Measurements from ENCODE around the gene DMXL1.

DMXL1 gene

GRCh38 chr5:119269061-119269944 is 198.4 kb downstream of the DMXL1 start (continued):
- TF ChIP-seq, protein P1, sequence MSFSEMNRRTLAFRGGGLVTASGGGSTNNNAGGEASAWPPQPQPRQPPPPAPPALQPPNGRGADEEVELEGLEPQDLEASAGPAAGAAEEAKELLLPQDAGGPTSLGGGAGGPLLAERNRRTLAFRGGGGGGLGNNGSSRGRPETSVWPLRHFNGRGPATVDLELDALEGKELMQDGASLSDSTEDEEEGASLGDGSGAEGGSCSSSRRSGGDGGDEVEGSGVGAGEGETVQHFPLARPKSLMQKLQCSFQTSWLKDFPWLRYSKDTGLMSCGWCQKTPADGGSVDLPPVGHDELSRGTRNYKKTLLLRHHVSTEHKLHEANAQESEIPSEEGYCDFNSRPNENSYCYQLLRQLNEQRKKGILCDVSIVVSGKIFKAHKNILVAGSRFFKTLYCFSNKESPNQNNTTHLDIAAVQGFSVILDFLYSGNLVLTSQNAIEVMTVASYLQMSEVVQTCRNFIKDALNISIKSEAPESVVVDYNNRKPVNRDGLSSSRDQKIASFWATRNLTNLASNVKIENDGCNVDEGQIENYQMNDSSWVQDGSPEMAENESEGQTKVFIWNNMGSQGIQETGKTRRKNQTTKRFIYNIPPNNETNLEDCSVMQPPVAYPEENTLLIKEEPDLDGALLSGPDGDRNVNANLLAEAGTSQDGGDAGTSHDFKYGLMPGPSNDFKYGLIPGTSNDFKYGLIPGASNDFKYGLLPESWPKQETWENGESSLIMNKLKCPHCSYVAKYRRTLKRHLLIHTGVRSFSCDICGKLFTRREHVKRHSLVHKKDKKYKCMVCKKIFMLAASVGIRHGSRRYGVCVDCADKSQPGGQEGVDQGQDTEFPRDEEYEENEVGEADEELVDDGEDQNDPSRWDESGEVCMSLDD (tag by site-specific recombination; IDR thresholded peaks at IDR 0.05), result peak; percentile 35; the same call in 1 of the 2 replicates
- TF ChIP-seq ZFHX2 (tag by site-specific recombination; conservative IDR thresholded peaks at IDR 0.05), result no peak
- TF ChIP-seq SCRT2 (tag by site-specific recombination; IDR thresholded peaks at IDR 0.05), result peak; percentile 99
- TF ChIP-seq, protein P2, sequence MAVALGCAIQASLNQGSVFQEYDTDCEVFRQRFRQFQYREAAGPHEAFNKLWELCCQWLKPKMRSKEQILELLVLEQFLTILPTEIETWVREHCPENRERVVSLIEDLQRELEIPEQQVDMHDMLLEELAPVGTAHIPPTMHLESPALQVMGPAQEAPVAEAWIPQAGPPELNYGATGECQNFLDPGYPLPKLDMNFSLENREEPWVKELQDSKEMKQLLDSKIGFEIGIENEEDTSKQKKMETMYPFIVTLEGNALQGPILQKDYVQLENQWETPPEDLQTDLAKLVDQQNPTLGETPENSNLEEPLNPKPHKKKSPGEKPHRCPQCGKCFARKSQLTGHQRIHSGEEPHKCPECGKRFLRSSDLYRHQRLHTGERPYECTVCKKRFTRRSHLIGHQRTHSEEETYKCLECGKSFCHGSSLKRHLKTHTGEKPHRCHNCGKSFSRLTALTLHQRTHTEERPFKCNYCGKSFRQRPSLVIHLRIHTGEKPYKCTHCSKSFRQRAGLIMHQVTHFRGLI (tag by site-specific recombination; IDR thresholded peaks at IDR 0.05), result 0 out of 2 replicates have a peak, but pooled peaks have one; percentile 3
- TF ChIP-seq ZNF37A (tag by site-specific recombination; IDR thresholded peaks at IDR 0.05), result no peak
- TF ChIP-seq ZNF133 (tag by site-specific recombination; IDR thresholded peaks at IDR 0.05), result no peak
- TF ChIP-seq ZNF792 (tag by site-specific recombination; IDR thresholded peaks at IDR 0.05), result no peak
- no peak for TF ChIP-seq ZNF423 (tag by site-specific recombination; IDR thresholded peaks at IDR 0.05)
- no peak for TF ChIP-seq ZNF324 (tag by site-specific recombination; IDR thresholded peaks at IDR 0.05)
- no peak for TF ChIP-seq ZNF211 (tag by site-specific recombination; IDR thresholded peaks at IDR 0.05; ENCODE audit: low read depth)
- TF ChIP-seq ZNF837 (tag by site-specific recombination; IDR thresholded peaks at IDR 0.05), result no peak
- no peak for TF ChIP-seq ZNF510 (tag by site-specific recombination; IDR thresholded peaks at IDR 0.05; ENCODE audit: insufficient replicate concordance)
- TF ChIP-seq ZNF660 (tag by site-specific recombination; IDR thresholded peaks at IDR 0.05), result 0 out of 2 replicates have a peak, but pooled peaks have one; percentile 9
- TF ChIP-seq, protein P3, sequence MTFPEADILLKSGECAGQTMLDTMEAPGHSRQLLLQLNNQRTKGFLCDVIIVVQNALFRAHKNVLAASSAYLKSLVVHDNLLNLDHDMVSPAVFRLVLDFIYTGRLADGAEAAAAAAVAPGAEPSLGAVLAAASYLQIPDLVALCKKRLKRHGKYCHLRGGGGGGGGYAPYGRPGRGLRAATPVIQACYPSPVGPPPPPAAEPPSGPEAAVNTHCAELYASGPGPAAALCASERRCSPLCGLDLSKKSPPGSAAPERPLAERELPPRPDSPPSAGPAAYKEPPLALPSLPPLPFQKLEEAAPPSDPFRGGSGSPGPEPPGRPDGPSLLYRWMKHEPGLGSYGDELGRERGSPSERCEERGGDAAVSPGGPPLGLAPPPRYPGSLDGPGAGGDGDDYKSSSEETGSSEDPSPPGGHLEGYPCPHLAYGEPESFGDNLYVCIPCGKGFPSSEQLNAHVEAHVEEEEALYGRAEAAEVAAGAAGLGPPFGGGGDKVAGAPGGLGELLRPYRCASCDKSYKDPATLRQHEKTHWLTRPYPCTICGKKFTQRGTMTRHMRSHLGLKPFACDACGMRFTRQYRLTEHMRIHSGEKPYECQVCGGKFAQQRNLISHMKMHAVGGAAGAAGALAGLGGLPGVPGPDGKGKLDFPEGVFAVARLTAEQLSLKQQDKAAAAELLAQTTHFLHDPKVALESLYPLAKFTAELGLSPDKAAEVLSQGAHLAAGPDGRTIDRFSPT (tag by site-specific recombination; IDR thresholded peaks at IDR 0.05), result 0 out of 2 replicates have a peak, but pooled peaks have one; percentile 17
- TF ChIP-seq PATZ1 (tag by site-specific recombination; IDR thresholded peaks at IDR 0.05), result no peak
- no peak for TF ChIP-seq ZNF112 (tag by site-specific recombination; IDR thresholded peaks at IDR 0.05)
- peak; percentile 30; the same call in 1 of the 2 replicates for TF ChIP-seq PRDM1 (tag by site-specific recombination; IDR thresholded peaks at IDR 0.05)
- TF ChIP-seq ZNF335 (tag by site-specific recombination; conservative IDR thresholded peaks at IDR 0.05), result peak; percentile 66
- TF ChIP-seq BCL11A (tag by site-specific recombination; IDR thresholded peaks at IDR 0.05; ENCODE audit: low read depth), result 0 out of 2 replicates have a peak, but pooled peaks have one; percentile 20
- TF ChIP-seq ZNF704 (tag by site-specific recombination; IDR thresholded peaks at IDR 0.05), result no peak
- no peak for TF ChIP-seq ZNF707 (tag by site-specific recombination; IDR thresholded peaks at IDR 0.05)
- TF ChIP-seq ZNF10 (tag by site-specific recombination; IDR thresholded peaks at IDR 0.05), result peak; percentile 100
- TF ChIP-seq, protein P4, sequence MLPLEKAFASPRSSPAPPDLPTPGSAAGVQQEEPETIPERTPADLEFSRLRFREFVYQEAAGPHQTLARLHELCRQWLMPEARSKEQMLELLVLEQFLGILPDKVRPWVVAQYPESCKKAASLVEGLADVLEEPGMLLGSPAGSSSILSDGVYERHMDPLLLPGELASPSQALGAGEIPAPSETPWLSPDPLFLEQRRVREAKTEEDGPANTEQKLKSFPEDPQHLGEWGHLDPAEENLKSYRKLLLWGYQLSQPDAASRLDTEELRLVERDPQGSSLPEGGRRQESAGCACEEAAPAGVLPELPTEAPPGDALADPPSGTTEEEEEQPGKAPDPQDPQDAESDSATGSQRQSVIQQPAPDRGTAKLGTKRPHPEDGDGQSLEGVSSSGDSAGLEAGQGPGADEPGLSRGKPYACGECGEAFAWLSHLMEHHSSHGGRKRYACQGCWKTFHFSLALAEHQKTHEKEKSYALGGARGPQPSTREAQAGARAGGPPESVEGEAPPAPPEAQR (tag by site-specific recombination; IDR thresholded peaks at IDR 0.05), result no peak
- TF ChIP-seq ZNF791 (tag by site-specific recombination; IDR thresholded peaks at IDR 0.05), result no peak
- no peak for TF ChIP-seq ZBTB8A (tag by site-specific recombination; IDR thresholded peaks at IDR 0.05)
- TF ChIP-seq ZNF302 (tag by site-specific recombination; IDR thresholded peaks at IDR 0.05; ENCODE audit: low read depth), result no peak
- no peak for TF ChIP-seq SP2 (tag by site-specific recombination; IDR thresholded peaks at IDR 0.05)
- TF ChIP-seq HOXD13 (CRISPR knock-in tag; IDR thresholded peaks at IDR 0.05; ENCODE audit: borderline replicate concordance), result no peak
- TF ChIP-seq MYNN (tag by site-specific recombination; IDR thresholded peaks at IDR 0.05; ENCODE audit: borderline replicate concordance), result no peak

Measured in HEK293 (cell line).